Neural cell (in vitro differentiated cells): ENCODE measurements around the gene KIF6.

Source experiments
- EP300 ChIP-seq: fragments of 450-650 bp; conservative IDR thresholded peaks from 2 replicates; pipeline ENCODE4 v1.6.1; 2014; ENCODE audit warnings: antibody characterized with exemption, mild to moderate bottlenecking, moderate library complexity; ENCODE audit not compliant: poor library complexity, severe bottlenecking
- EZH2 ChIP-seq: fragments of 200-600, 300-800 bp; shearing (Covaris generic), sonication (generic); IDR thresholded peaks from 2 replicates; pipeline ENCODE4 v1.6.1; 2014; ENCODE audit warnings: antibody characterized with exemption, low read length, borderline replicate concordance, mild to moderate bottlenecking; ENCODE audit not compliant: insufficient read depth, poor library complexity, severe bottlenecking
- POLR2AphosphoS5 ChIP-seq: IDR thresholded peaks from 2 replicates; pipeline ENCODE4 v1.6.1; 2012
- RAD21 ChIP-seq: fragments of 450-650 bp; conservative IDR thresholded peaks from 2 replicates; pipeline ENCODE4 v1.6.1; 2014; ENCODE audit warnings: antibody characterized with exemption, mild to moderate bottlenecking, moderate library complexity
- TAF1 ChIP-seq: IDR thresholded peaks from 2 replicates; pipeline ENCODE4 v1.6.1; 2012; ENCODE audit warnings: low read depth
- TF ChIP-seq, protein P1 (sequence below): fragments of 450-650 bp; IDR thresholded peaks from 2 replicates; pipeline ENCODE4 v1.5.1; 2014; ENCODE audit warnings: antibody characterized with exemption, mild to moderate bottlenecking, moderate library complexity; ENCODE audit not compliant: poor library complexity, severe bottlenecking

GRCh38 chr6:39553029-39553428 lies 172.2 kb downstream of the KIF6 start:
- TF ChIP-seq, protein P1, sequence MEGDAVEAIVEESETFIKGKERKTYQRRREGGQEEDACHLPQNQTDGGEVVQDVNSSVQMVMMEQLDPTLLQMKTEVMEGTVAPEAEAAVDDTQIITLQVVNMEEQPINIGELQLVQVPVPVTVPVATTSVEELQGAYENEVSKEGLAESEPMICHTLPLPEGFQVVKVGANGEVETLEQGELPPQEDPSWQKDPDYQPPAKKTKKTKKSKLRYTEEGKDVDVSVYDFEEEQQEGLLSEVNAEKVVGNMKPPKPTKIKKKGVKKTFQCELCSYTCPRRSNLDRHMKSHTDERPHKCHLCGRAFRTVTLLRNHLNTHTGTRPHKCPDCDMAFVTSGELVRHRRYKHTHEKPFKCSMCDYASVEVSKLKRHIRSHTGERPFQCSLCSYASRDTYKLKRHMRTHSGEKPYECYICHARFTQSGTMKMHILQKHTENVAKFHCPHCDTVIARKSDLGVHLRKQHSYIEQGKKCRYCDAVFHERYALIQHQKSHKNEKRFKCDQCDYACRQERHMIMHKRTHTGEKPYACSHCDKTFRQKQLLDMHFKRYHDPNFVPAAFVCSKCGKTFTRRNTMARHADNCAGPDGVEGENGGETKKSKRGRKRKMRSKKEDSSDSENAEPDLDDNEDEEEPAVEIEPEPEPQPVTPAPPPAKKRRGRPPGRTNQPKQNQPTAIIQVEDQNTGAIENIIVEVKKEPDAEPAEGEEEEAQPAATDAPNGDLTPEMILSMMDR = no peak
- no peak for TF ChIP-seq EZH2
- TF ChIP-seq TAF1 = no peak
- no peak for TF ChIP-seq POLR2AphosphoS5
- no peak for TF ChIP-seq RAD21
- TF ChIP-seq EP300 = no peak
